GM19099 (cell line): ENCODE results near the gene AFF3.

ENCODE experiments used
- POLR2A ChIP-seq: IDR thresholded peaks from 3 replicates; pipeline ENCODE4 v1.6.1; 2011; ENCODE audit warnings: low read depth; ENCODE audit not compliant: insufficient read length; ENCODE audit errors: extremely low read depth

AFF3 gene

GRCh38 chr2:99915108-99915675 lies 227.2 kb downstream of the AFF3 start:
- TF ChIP-seq POLR2A: no peak

GRCh38 chr2:99911736-99912135 lies 230.7 kb downstream of the AFF3 start:
- TF ChIP-seq POLR2A: no peak

- TF ChIP-seq POLR2A: no peak
Measured at GRCh38 chr2:99910902-99911301, 231.5 kb downstream of the AFF3 start.

GRCh38 chr2:99905636-99906035 lies 236.8 kb downstream of the AFF3 start:
- no peak for TF ChIP-seq POLR2A

GRCh38 chr2:99905025-99905424 lies 237.4 kb downstream of the AFF3 start:
- TF ChIP-seq POLR2A: no peak

GRCh38 chr2:99903981-99904380 lies 238.4 kb downstream of the AFF3 start:
- no peak for TF ChIP-seq POLR2A

GRCh38 chr2:99900556-99900955 lies 241.8 kb downstream of the AFF3 start:
- no peak for TF ChIP-seq POLR2A

GRCh38 chr2:99899882-99900281 lies 242.5 kb downstream of the AFF3 start:
- no peak for TF ChIP-seq POLR2A

GRCh38 chr2:99899058-99899855 lies 243.1 kb downstream of the AFF3 start:
- no peak for TF ChIP-seq POLR2A

- TF ChIP-seq POLR2A: no peak
Measured at GRCh38 chr2:99898336-99899048, 243.9 kb downstream of the AFF3 start.

GRCh38 chr2:99891428-99891780 lies 251.0 kb downstream of the AFF3 start:
- TF ChIP-seq POLR2A: no peak

- no peak for TF ChIP-seq POLR2A
Measured at GRCh38 chr2:99890568-99891427, 251.6 kb downstream of the AFF3 start.

- TF ChIP-seq POLR2A: no peak
Measured at GRCh38 chr2:99888617-99889016, 253.8 kb downstream of the AFF3 start.

- TF ChIP-seq POLR2A: no peak
Measured at GRCh38 chr2:99886418-99886817, 256.0 kb downstream of the AFF3 start.

GRCh38 chr2:99883358-99883757 lies 259.0 kb downstream of the AFF3 start:
- TF ChIP-seq POLR2A: no peak

GRCh38 chr2:99881901-99882591 lies 260.3 kb downstream of the AFF3 start:
- TF ChIP-seq POLR2A: no peak
